Melanocyte of skin (primary cell): ENCODE measurements around the gene SLC39A10. TPM values are rescaled to one million over a fixed set of nuclear protein-coding genes. Genes with fewer than 3 reads are reported as not detected.

Experiments used
- small RNA-seq, 2 donors: library from RNA; depleted of rRNA; stranded (forward); fragments of <200 nt; gene quantifications; one replicate each; pipeline ENCODE3, GENCODE V24; 2012
- total RNA-seq, 2 donors: library from RNA; depleted of rRNA; stranded (reverse); fragments of >200 nt; gene quantifications; 2 replicates each; pipeline ENCODE4 v1.2.3, GENCODE V29; 2012

Gene SLC39A10, protein sequence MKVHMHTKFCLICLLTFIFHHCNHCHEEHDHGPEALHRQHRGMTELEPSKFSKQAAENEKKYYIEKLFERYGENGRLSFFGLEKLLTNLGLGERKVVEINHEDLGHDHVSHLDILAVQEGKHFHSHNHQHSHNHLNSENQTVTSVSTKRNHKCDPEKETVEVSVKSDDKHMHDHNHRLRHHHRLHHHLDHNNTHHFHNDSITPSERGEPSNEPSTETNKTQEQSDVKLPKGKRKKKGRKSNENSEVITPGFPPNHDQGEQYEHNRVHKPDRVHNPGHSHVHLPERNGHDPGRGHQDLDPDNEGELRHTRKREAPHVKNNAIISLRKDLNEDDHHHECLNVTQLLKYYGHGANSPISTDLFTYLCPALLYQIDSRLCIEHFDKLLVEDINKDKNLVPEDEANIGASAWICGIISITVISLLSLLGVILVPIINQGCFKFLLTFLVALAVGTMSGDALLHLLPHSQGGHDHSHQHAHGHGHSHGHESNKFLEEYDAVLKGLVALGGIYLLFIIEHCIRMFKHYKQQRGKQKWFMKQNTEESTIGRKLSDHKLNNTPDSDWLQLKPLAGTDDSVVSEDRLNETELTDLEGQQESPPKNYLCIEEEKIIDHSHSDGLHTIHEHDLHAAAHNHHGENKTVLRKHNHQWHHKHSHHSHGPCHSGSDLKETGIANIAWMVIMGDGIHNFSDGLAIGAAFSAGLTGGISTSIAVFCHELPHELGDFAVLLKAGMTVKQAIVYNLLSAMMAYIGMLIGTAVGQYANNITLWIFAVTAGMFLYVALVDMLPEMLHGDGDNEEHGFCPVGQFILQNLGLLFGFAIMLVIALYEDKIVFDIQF
- 10 to 100 TPM; 18.9 to 46.0 TPM for total RNA-seq

DNA sequence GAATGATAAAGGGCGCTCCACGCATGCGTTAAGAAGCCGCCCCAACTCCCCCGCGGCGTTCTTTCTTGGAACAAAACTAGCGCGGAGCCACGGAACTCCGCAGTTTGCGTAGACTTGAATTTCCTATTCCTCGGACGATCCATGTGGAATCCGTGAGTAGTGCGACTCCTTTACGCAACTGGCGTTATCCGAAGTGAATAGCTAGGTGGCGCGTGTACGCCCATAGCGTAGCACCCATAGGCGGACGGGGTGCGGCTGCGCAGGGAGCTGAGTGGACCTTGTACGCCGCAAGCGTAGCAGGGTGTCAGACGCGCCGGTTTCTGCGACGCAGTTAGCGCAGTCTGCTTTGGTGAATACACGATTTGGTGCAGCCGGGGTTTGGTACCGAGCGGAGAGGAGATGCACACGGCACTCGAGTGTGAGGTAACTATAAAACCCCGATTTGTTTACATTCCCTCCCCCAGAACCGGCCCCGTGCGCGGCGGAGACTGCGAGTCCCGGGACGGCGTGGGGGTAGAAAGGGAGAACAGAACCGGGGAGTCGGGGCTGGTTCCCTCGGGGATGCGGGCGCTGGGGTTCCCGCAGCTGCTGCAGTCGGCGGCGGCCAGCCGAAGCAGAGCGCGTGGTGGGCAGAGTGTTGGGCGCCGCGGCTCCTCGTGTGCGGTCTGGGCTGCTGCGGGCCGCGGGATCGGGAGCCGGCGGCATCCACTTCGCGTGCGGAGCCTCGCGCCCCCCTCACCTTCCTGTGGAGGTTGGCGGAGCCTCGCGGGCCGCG lies at the start of gene SLC39A10:
Gene SLC39A10 (plus strand): TSS at position 368 of the 775 bp plus-strand sequence. CDS start 22,817 bp downstream, outside the sequence.

Small RNA genes within 50 kb of the gene (small RNA-seq; reads per million reads assigned to genes)
- 0 reads per million in 2 donors for gene RNU6-915P
